22Rv1 (cell line): Measurements from ENCODE around the gene GNAS.

Experiments used
- CTCF ChIP-seq: fragments of 450-650 bp; IDR thresholded peaks from 2 replicates; pipeline ENCODE4 v1.5.1; 2017; ENCODE audit warnings: mild to moderate bottlenecking
- ZFX ChIP-seq: fragments of 450-650 bp; IDR thresholded peaks from 2 replicates; pipeline ENCODE4 v1.6.1; 2017; ENCODE audit warnings: antibody characterized with exemption, borderline replicate concordance

- TF ChIP-seq CTCF (no peak), ZFX (no peak)
Measured at GRCh38 chr20:58911970-58912369, 59.5 kb downstream of the GNAS start.
